Measurements from ENCODE around the gene CDH4. TPM values are rescaled to one million over a fixed set of nuclear protein-coding genes. Genes with fewer than 3 reads are reported as not detected.

The CDH4 gene
- total RNA-seq, 2 donors from 2014 or later, result 0.19 to 0.65 TPM

- intact Hi-C loops (cut with DNase I), result no loop called here
- DNase-seq (ENCODE audit: low spot score), result no peak
Observed at GRCh38 chr20:61739832-61740118, 487.7 kb downstream of the CDH4 start.

GRCh38 chr20:61742097-61742825, 490.2 kb downstream of the CDH4 start:
- intact Hi-C loops (cut with DNase I), result no loop called here
- peak; percentile 50 for DNase-seq (ENCODE audit: low spot score)

GRCh38 chr20:61743606-61744005, 491.5 kb downstream of the CDH4 start:
- DNase-seq (ENCODE audit: low spot score), result peak; percentile 72

GRCh38 chr20:61744691-61745396, 492.8 kb downstream of the CDH4 start:
- peak; percentile 59 for DNase-seq (ENCODE audit: low spot score)

More at GRCh38 chr20:61743606-61744005, 491.5 kb downstream of the CDH4 start:
- intact Hi-C loops (cut with DNase I), result no loop called here

GRCh38 chr20:61745397-61746146, 493.5 kb downstream of the CDH4 start:
- peak; percentile 71 for DNase-seq (ENCODE audit: low spot score)
- intact Hi-C loops (cut with DNase I), result no loop called here

More at GRCh38 chr20:61744691-61745396, 492.8 kb downstream of the CDH4 start:
- intact Hi-C loops (cut with DNase I), result no loop called here

- intact Hi-C loops (cut with DNase I), result no loop called here
- DNase-seq (ENCODE audit: low spot score), result no peak
Observed at GRCh38 chr20:61746147-61746646, 494.1 kb downstream of the CDH4 start.

GRCh38 chr20:61746781-61747180, 494.7 kb downstream of the CDH4 start:
- peak; percentile 72 for DNase-seq (ENCODE audit: low spot score)
- intact Hi-C loops (cut with DNase I), result no loop called here

- DNase-seq (ENCODE audit: low spot score), result no peak
- intact Hi-C loops (cut with DNase I), result no loop called here
Observed at GRCh38 chr20:61748376-61748775, 496.3 kb downstream of the CDH4 start.

- intact Hi-C loops (cut with DNase I), result no loop called here
- DNase-seq (ENCODE audit: low spot score), result peak; percentile 58
Observed at GRCh38 chr20:61749406-61750075, 497.5 kb downstream of the CDH4 start.

GRCh38 chr20:61750093-61750492, 498.0 kb downstream of the CDH4 start:
- intact Hi-C loops (cut with DNase I), result no loop called here

GRCh38 chr20:61752576-61752975, 500.5 kb downstream of the CDH4 start:
- peak; percentile 47 for DNase-seq (ENCODE audit: low spot score)
- intact Hi-C loops (cut with DNase I), result no loop called here

More at GRCh38 chr20:61750093-61750492, 498.0 kb downstream of the CDH4 start:
- DNase-seq (ENCODE audit: low spot score), result no peak

GRCh38 chr20:61753316-61753942, 501.4 kb downstream of the CDH4 start:
- peak; percentile 46 for DNase-seq (ENCODE audit: low spot score)

GRCh38 chr20:61753987-61754956, 502.2 kb downstream of the CDH4 start:
- peak; percentile 70 for DNase-seq (ENCODE audit: low spot score)

More at GRCh38 chr20:61753316-61753942, 501.4 kb downstream of the CDH4 start:
- intact Hi-C loops (cut with DNase I), result no loop called here

GRCh38 chr20:61754976-61755778, 503.1 kb downstream of the CDH4 start:
- intact Hi-C loops (cut with DNase I), result no loop called here
- DNase-seq (ENCODE audit: low spot score), result peak; percentile 22

More at GRCh38 chr20:61753987-61754956, 502.2 kb downstream of the CDH4 start:
- intact Hi-C loops (cut with DNase I), result no loop called here

GRCh38 chr20:61755971-61756845, 504.1 kb downstream of the CDH4 start:
- peak; percentile 65 for DNase-seq (ENCODE audit: low spot score)
- intact Hi-C loops (cut with DNase I), result no loop called here

Data from posterior vena cava (tissue), 2 donors.